SJSA1 (cell line): ENCODE results near the gene KCNH6. TPM values are rescaled to one million over a fixed set of nuclear protein-coding genes. Genes with fewer than 3 reads are reported as not detected.

Experiments used
- DNase-seq, 2 experiments: peaks; one replicate each; pipeline ENCODE4 v3.0.0-alpha.2; 2015 to 2020; ENCODE audit warnings: low spot score in 2 of 2, low read depth in 1 of 2
- H3K27ac ChIP-seq: fragments of 250-450 bp; sonication (Bioruptor Pico); 2 replicates; pipeline ENCODE4 v1.5.1; 2020; ENCODE audit warnings: mild to moderate bottlenecking, moderate library complexity
- H3K27me3 ChIP-seq: fragments of 250-450 bp; sonication (Bioruptor Pico); replicated peaks from 2 replicates; pipeline ENCODE4 v1.5.1; 2020; ENCODE audit warnings: mild to moderate bottlenecking, moderate library complexity
- H3K36me3 ChIP-seq: fragments of 250-450 bp; sonication (Bioruptor Pico); 2 replicates; pipeline ENCODE4 v1.5.1; 2020; ENCODE audit warnings: mild to moderate bottlenecking
- H3K4me1 ChIP-seq: fragments of 250-450 bp; sonication (Bioruptor Pico); replicated peaks from 2 replicates; pipeline ENCODE4 v1.6.1; 2021; ENCODE audit warnings: mild to moderate bottlenecking
- H3K4me3 ChIP-seq: fragments of 250-450 bp; sonication (Bioruptor Pico); 2 replicates; pipeline ENCODE4 v1.5.1; 2020; ENCODE audit warnings: mild to moderate bottlenecking
- H3K9me3 ChIP-seq: fragments of 250-450 bp; sonication (Bioruptor Pico); replicated peaks from 2 replicates; pipeline ENCODE4 v1.5.1; 2020; ENCODE audit warnings: mild to moderate bottlenecking
- total RNA-seq: library from RNA; depleted of rRNA; stranded (reverse); fragments of >200 nt; shearing (Covaris generic); gene quantifications from 2 replicates; pipeline ENCODE4 v1.2.3, GENCODE V29; 2014

KCNH6 gene
- total RNA-seq, 1 experiment from 2014 or later: not detected

- no peaks in the 10 kb centered on the region for H3K9me3 ChIP-seq
- H3K27ac ChIP-seq: peak overlapping the region; percentile 10
- peaks cover 18% of the 10 kb centered on the region for H3K4me1 ChIP-seq
- DNase-seq: peak in 1 of 2 experiments; percentile 43
- H3K27me3 ChIP-seq: no peaks in the 10 kb centered on the region
- peak overlapping the region; percentile 85 for H3K4me3 ChIP-seq
- peaks cover 32% of the 10 kb centered on the region for H3K36me3 ChIP-seq
Measured at GRCh38 chr17:63552211-63552610, 29.1 kb downstream of the KCNH6 start.

- H3K36me3 ChIP-seq: peaks cover 30% of the 10 kb centered on the region
- H3K27me3 ChIP-seq: no peaks in the 10 kb centered on the region
Measured at GRCh38 chr17:63555500-63556156, 32.5 kb downstream of the KCNH6 start.

GRCh38 chr17:63557416-63557815 lies 34.3 kb downstream of the KCNH6 start:
- no peak overlapping the region for H3K27ac ChIP-seq
- no peaks in the 10 kb centered on the region for H3K27me3 ChIP-seq
- no peaks in the 10 kb centered on the region for H3K9me3 ChIP-seq
- H3K4me3 ChIP-seq: no peak overlapping the region
- DNase-seq: no peak
- H3K4me1 ChIP-seq: peaks cover 5% of the 10 kb centered on the region
- H3K36me3 ChIP-seq: peaks cover 21% of the 10 kb centered on the region

More at GRCh38 chr17:63555500-63556156, 32.5 kb downstream of the KCNH6 start:
- no peak for DNase-seq
- H3K4me1 ChIP-seq: peaks cover 10% of the 10 kb centered on the region
- no peak overlapping the region for H3K27ac ChIP-seq
- H3K4me3 ChIP-seq: no peak overlapping the region
- H3K9me3 ChIP-seq: no peaks in the 10 kb centered on the region

- no peak overlapping the region for H3K4me3 ChIP-seq
- no peaks in the 10 kb centered on the region for H3K4me1 ChIP-seq
- no peaks in the 10 kb centered on the region for H3K27me3 ChIP-seq
- peaks cover 11% of the 10 kb centered on the region for H3K36me3 ChIP-seq
- DNase-seq: no peak
- no peak overlapping the region for H3K27ac ChIP-seq
- H3K9me3 ChIP-seq: no peaks in the 10 kb centered on the region
Measured at GRCh38 chr17:63558441-63558840, 35.3 kb downstream of the KCNH6 start.

- no peak for DNase-seq
- H3K4me1 ChIP-seq: no peaks in the 10 kb centered on the region
- no peak overlapping the region for H3K27ac ChIP-seq
- H3K27me3 ChIP-seq: no peaks in the 10 kb centered on the region
- no peaks in the 10 kb centered on the region for H3K36me3 ChIP-seq
- no peaks in the 10 kb centered on the region for H3K9me3 ChIP-seq
- H3K4me3 ChIP-seq: no peak overlapping the region
Measured at GRCh38 chr17:63561819-63562218, 38.7 kb downstream of the KCNH6 start.

- H3K4me1 ChIP-seq: no peaks in the 10 kb centered on the region
- H3K27me3 ChIP-seq: no peaks in the 10 kb centered on the region
- no peak for DNase-seq
- no peak overlapping the region for H3K27ac ChIP-seq
- H3K4me3 ChIP-seq: no peak overlapping the region
- H3K9me3 ChIP-seq: no peaks in the 10 kb centered on the region
- H3K36me3 ChIP-seq: 0 out of 2 replicates have a peak, but pooled peaks cover 1% of the 10 kb centered on the region
Measured at GRCh38 chr17:63563339-63563738, 40.2 kb downstream of the KCNH6 start.

GRCh38 chr17:63564562-63564961 lies 41.4 kb downstream of the KCNH6 start:
- Histone ChIP-seq H3K36me3 (peaks cover 8% of the 10 kb centered on the region; the same call in 1 of the 2 replicates), H3K4me3 (no peak overlapping the region), H3K27ac (no peak overlapping the region), H3K9me3 (no peaks in the 10 kb centered on the region), H3K27me3 (no peaks in the 10 kb centered on the region), H3K4me1 (no peaks in the 10 kb centered on the region)
- no peak for DNase-seq

GRCh38 chr17:63567229-63567628 lies 44.1 kb downstream of the KCNH6 start:
- H3K36me3 ChIP-seq: peaks cover 18% of the 10 kb centered on the region

GRCh38 chr17:63568563-63568962 lies 45.4 kb downstream of the KCNH6 start:
- Histone ChIP-seq H3K27ac (no peak overlapping the region), H3K27me3 (no peaks in the 10 kb centered on the region), H3K36me3 (peaks cover 18% of the 10 kb centered on the region), H3K4me1 (peaks cover 10% of the 10 kb centered on the region), H3K4me3 (no peak overlapping the region), H3K9me3 (no peaks in the 10 kb centered on the region)
- no peak for DNase-seq

More at GRCh38 chr17:63567229-63567628, 44.1 kb downstream of the KCNH6 start:
- Histone ChIP-seq H3K27ac (no peak overlapping the region), H3K27me3 (no peaks in the 10 kb centered on the region), H3K4me1 (peaks cover 8% of the 10 kb centered on the region), H3K4me3 (no peak overlapping the region), H3K9me3 (no peaks in the 10 kb centered on the region)
- DNase-seq: no peak

- Histone ChIP-seq H3K9me3 (no peaks in the 10 kb centered on the region), H3K27me3 (no peaks in the 10 kb centered on the region), H3K4me1 (peaks cover 10% of the 10 kb centered on the region), H3K4me3 (no peak overlapping the region), H3K36me3 (peaks cover 21% of the 10 kb centered on the region), H3K27ac (no peak overlapping the region)
- peak in 1 of 2 experiments; percentile 24 for DNase-seq
Measured at GRCh38 chr17:63571632-63572310, 48.6 kb downstream of the KCNH6 start.

- Histone ChIP-seq H3K27me3 (no peaks in the 10 kb centered on the region), H3K9me3 (no peaks in the 10 kb centered on the region), H3K27ac (no peak overlapping the region), H3K4me3 (no peak overlapping the region), H3K36me3 (peaks cover 28% of the 10 kb centered on the region), H3K4me1 (peaks cover 10% of the 10 kb centered on the region)
- DNase-seq: no peak
Measured at GRCh38 chr17:63573634-63574033, 50.5 kb downstream of the KCNH6 start.

- no peak overlapping the region for H3K4me3 ChIP-seq
- no peaks in the 10 kb centered on the region for H3K27me3 ChIP-seq
- H3K27ac ChIP-seq: no peak overlapping the region
- DNase-seq: no peak
- H3K36me3 ChIP-seq: peaks cover 57% of the 10 kb centered on the region
- H3K4me1 ChIP-seq: no peaks in the 10 kb centered on the region
- no peaks in the 10 kb centered on the region for H3K9me3 ChIP-seq
Measured at GRCh38 chr17:63578027-63578768, 55.0 kb downstream of the KCNH6 start.

- Histone ChIP-seq H3K27me3 (no peaks in the 10 kb centered on the region), H3K4me1 (no peaks in the 10 kb centered on the region), H3K27ac (no peak overlapping the region), H3K4me3 (no peak overlapping the region), H3K36me3 (peaks cover 62% of the 10 kb centered on the region), H3K9me3 (no peaks in the 10 kb centered on the region)
- no peak for DNase-seq
Measured at GRCh38 chr17:63578769-63579111, 55.6 kb downstream of the KCNH6 start.

- Histone ChIP-seq H3K27ac (no peak overlapping the region), H3K27me3 (no peaks in the 10 kb centered on the region), H3K36me3 (peaks cover 69% of the 10 kb centered on the region), H3K4me3 (no peak overlapping the region), H3K4me1 (no peaks in the 10 kb centered on the region), H3K9me3 (no peaks in the 10 kb centered on the region)
- no peak for DNase-seq
Measured at GRCh38 chr17:63579633-63580032, 56.5 kb downstream of the KCNH6 start.
